Measurements from ENCODE around the gene FKBP15. TPM values are rescaled to one million over a fixed set of nuclear protein-coding genes. Genes with fewer than 3 reads are reported as not detected.
"Not testable (repeated sequence)": the region's sequence is repeated elsewhere in the genome, so short reads cannot be mapped to it uniquely, and the experiment has no call there.

FKBP15 gene
- total and polyA plus RNA-seq, 12 donors: 14.1 to 38.1 (median 28.3) TPM

GRCh38 chr9:113131689-113132151 lies 89.4 kb downstream of the FKBP15 start:
- WGBS, 4 donors: 2 to 14% (median 11%) methylated on average over 3 of the region's 3 CpGs
- no peak for TF ChIP-seq POLR2A (IDR thresholded peaks at IDR 0.05)
- TF ChIP-seq CTCF (IDR thresholded peaks at IDR 0.05): no peak
- peak in 1 of 7 donors; percentile 36 for DNase-seq
- intact Hi-C loops (cut with DNase I): no loop called here
- no peak overlapping the region for H3K27ac ChIP-seq
- no peaks in the 10 kb centered on the region for H3K27me3 ChIP-seq
- no peaks in the 10 kb centered on the region for H3K36me3 ChIP-seq (replicated peaks in 1 of 2)
- no peaks in the 10 kb centered on the region for H3K4me1 ChIP-seq (replicated peaks in 1 of 2)
- no peaks in the 10 kb centered on the region for H3K9me3 ChIP-seq (replicated peaks in 1 of 3)
- no peak overlapping the region for H3K4me3 ChIP-seq

- no peaks in the 10 kb centered on the region for H3K36me3 ChIP-seq (replicated peaks in 1 of 2)
- no peaks in the 10 kb centered on the region for H3K4me1 ChIP-seq (replicated peaks in 1 of 2)
- no peak for DNase-seq
- no peaks in the 10 kb centered on the region for H3K27me3 ChIP-seq
- no peaks in the 10 kb centered on the region for H3K9me3 ChIP-seq (replicated peaks in 1 of 3)
- no peak overlapping the region for H3K4me3 ChIP-seq
- TF ChIP-seq POLR2A (IDR thresholded peaks at IDR 0.05) (no peak), CTCF (IDR thresholded peaks at IDR 0.05) (no peak)
- H3K27ac ChIP-seq: no peak overlapping the region
- intact Hi-C loops (cut with DNase I): no loop called here
- 50 to 65% (median 59%) methylated on average over 4 of the region's 4 CpGs for WGBS, 4 donors
Measured at GRCh38 chr9:113129884-113130283, 91.2 kb downstream of the FKBP15 start.

GRCh38 chr9:113129466-113129865 lies 91.6 kb downstream of the FKBP15 start:
- H3K9me3 ChIP-seq (replicated peaks in 1 of 3): no peaks in the 10 kb centered on the region
- no peaks in the 10 kb centered on the region for H3K4me1 ChIP-seq (replicated peaks in 1 of 2)
- no peak overlapping the region for H3K27ac ChIP-seq
- no peaks in the 10 kb centered on the region for H3K36me3 ChIP-seq (replicated peaks in 1 of 2)
- no peaks in the 10 kb centered on the region for H3K27me3 ChIP-seq
- intact Hi-C loops (cut with DNase I): no loop called here
- DNase-seq: no peak
- TF ChIP-seq CTCF (IDR thresholded peaks at IDR 0.05) (no peak), POLR2A (IDR thresholded peaks at IDR 0.05) (no peak)
- H3K4me3 ChIP-seq: no peak overlapping the region

- Histone ChIP-seq H3K36me3 (replicated peaks in 1 of 2) (no peaks in the 10 kb centered on the region), H3K9me3 (replicated peaks in 1 of 3) (no peaks in the 10 kb centered on the region), H3K4me3 (no peak overlapping the region), H3K27ac (no peak overlapping the region), H3K4me1 (replicated peaks in 1 of 2) (no peaks in the 10 kb centered on the region), H3K27me3 (no peaks in the 10 kb centered on the region)
- TF ChIP-seq POLR2A (IDR thresholded peaks at IDR 0.05) (no peak), CTCF (IDR thresholded peaks at IDR 0.05) (no peak)
- intact Hi-C loops (cut with DNase I): no loop called here
- 58 to 73% (median 65%) methylated on average over 4 of the region's 4 CpGs for WGBS, 4 donors
- DNase-seq: no peak
Measured at GRCh38 chr9:113125386-113126035, 95.6 kb downstream of the FKBP15 start.

- H3K36me3 ChIP-seq (replicated peaks in 1 of 2); H3K4me1 ChIP-seq (replicated peaks in 1 of 2); H3K27ac ChIP-seq; H3K4me3 ChIP-seq; DNase-seq; H3K9me3 ChIP-seq (replicated peaks in 1 of 3); intact Hi-C loops (cut with DNase I); H3K27me3 ChIP-seq: not testable (repeated sequence)
- WGBS, 4 donors: no CpG with 5 or more reads among the region's 6 CpGs
Measured at GRCh38 chr9:113118829-113119228, 102.2 kb downstream of the FKBP15 start.

Measured in adrenal gland (tissue), 12 donors.